ENCODE results near the gene NCKAP5. TPM values are rescaled to one million over a fixed set of nuclear protein-coding genes. Genes with fewer than 3 reads are reported as not detected.

Gene NCKAP5
- total and polyA plus RNA-seq, 2 of the 13 experiments (the other 11 are each of a cell fraction or from before 2014, with no cell fraction given), result 0.01 TPM; not detected in 1

DNA sequence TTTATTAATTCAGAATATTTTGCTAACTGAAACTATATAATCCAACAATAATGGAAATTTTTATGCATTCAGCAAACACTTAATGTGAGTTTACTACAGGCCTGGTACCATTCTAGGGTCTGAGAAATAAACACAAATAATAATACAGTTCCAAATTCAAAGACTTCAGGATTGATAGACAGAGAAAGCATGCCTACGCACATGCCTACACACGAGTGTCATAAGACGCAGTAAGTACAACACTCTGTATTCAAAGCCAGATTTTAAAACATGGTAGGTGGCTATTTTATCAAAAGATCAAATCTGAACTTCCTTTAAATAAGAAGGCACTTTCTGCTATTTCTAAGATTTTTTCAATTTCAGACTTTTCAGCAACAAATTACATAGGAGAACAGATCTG is 346.9 kb downstream of the NCKAP5 start:
- TF ChIP-seq PRPF4 (IDR thresholded peaks at IDR 0.05; ENCODE audit: low read depth, low read length, poor library complexity, severe bottlenecking) (no peak), SP4 (CRISPR knock-in tag; IDR thresholded peaks at IDR 0.05) (no peak)
- TF ChIP-seq, protein P1, sequence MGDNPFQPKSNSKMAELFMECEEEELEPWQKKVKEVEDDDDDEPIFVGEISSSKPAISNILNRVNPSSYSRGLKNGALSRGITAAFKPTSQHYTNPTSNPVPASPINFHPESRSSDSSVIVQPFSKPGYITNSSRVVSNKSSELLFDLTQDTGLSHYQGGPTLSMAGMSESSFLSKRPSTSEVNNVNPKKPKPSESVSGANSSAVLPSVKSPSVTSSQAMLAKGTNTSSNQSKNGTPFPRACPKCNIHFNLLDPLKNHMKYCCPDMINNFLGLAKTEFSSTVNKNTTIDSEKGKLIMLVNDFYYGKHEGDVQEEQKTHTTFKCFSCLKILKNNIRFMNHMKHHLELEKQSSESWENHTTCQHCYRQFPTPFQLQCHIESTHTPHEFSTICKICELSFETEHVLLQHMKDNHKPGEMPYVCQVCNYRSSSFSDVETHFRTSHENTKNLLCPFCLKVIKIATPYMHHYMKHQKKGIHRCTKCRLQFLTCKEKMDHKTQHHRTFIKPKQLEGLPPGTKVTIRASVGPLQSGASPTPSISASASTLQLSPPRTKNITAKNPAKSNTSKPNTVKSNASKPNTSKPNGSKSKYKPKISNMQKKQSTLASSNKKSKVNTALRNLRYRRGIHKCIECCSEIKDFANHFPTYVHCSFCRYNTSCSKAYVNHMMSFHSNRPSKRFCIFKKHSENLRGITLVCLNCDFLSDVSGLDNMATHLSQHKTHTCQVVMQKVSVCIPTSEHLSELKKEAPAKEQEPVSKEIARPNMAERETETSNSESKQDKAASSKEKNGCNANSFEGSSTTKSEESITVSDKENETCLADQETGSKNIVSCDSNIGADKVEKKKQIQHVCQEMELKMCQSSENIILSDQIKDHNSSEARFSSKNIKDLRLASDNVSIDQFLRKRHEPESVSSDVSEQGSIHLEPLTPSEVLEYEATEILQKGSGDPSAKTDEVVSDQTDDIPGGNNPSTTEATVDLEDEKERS (CRISPR knock-in tag; IDR thresholded peaks at IDR 0.05), result no peak
- CTCF ChIA-PET (ENCODE audit: low intra/inter-chr PET ratio, low total read pairs), result no interaction called here
- Histone ChIP-seq H2AFZ (ENCODE audit: low read length) (no peak overlapping the region), H3K27me3 (ENCODE audit: control insufficient read depth in 1 of 2, insufficient read depth in 2 of 2, low read length in 2 of 2) (no peaks in the 10 kb centered on the region), H3K79me2 (ENCODE audit: insufficient read depth, low read length) (no peaks in the 10 kb centered on the region), H3K36me3 (replicated peaks in 1 of 2; ENCODE audit: control insufficient read depth in 1 of 2, insufficient read depth in 2 of 2, low read length in 2 of 2) (no peaks in the 10 kb centered on the region), H3K9me3 (ENCODE audit: low read length) (peaks cover 3% of the 10 kb centered on the region; the same call in 1 of the 2 replicates), H3K4me2 (ENCODE audit: low read depth, low read length) (no peak overlapping the region), H4K20me1 (ENCODE audit: insufficient read depth, low read length) (no peaks in the 10 kb centered on the region), H3K4me3 (replicated peaks in 1 of 3; ENCODE audit: insufficient read depth in 1 of 3, low read depth in 2 of 3, low read length in 3 of 3) (no peak overlapping the region), H3K9ac (ENCODE audit: insufficient read depth, low read depth, low read length) (no peak overlapping the region), H3K27ac (ENCODE audit: extremely low read length, insufficient read depth, low read length) (no peak overlapping the region), H3K4me1 (ENCODE audit: insufficient read depth, low read length) (no peaks in the 10 kb centered on the region)
- DNase-seq (ENCODE audit: low spot score) (no peak), FAIRE-seq (no peak), ATAC-seq (no peak)
- in situ Hi-C loops (cut with HindIII; ENCODE audit: extremely low pct_ligation_motif_present, low pct_unique_long_range_greater_than_20kb), result no loop called here
- intact Hi-C loops (cut with micrococcal nuclease; ENCODE audit: unreplicated experiment), result no loop called here
- WGBS (ENCODE audit: low lambda C conversion rate), result 83% methylated on average over 3 of the region's 3 CpGs
- POLR2A ChIA-PET, result no interaction called here
- no TSS peak for BruUV-seq (replicated peaks)

DNA sequence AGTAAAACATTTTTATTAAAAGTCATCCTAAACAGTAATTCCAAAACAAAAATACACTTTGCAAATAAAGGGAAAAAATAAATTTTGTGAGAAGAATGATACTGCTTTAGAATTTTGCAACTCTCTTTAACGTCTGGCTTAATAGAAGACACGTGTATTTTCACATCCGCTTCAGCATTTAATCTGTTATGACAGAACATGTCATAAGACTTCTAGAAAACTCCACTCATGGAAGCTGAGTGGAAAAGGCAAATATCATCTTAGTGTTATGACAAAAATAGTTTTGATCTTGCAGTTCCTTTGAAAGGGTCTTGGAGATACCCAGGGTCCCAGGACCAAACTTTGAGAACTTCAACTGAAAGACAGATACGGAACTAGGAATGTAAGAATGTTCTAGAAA is 350.1 kb downstream of the NCKAP5 start:
- Histone ChIP-seq H3K9ac (ENCODE audit: insufficient read depth, low read depth, low read length) (no peak overlapping the region), H3K27ac (ENCODE audit: extremely low read length, insufficient read depth, low read length) (no peak overlapping the region), H3K79me2 (ENCODE audit: insufficient read depth, low read length) (no peaks in the 10 kb centered on the region), H3K36me3 (replicated peaks in 1 of 2; ENCODE audit: control insufficient read depth in 1 of 2, insufficient read depth in 2 of 2, low read length in 2 of 2) (no peaks in the 10 kb centered on the region), H3K27me3 (ENCODE audit: control insufficient read depth in 1 of 2, insufficient read depth in 2 of 2, low read length in 2 of 2) (no peaks in the 10 kb centered on the region), H3K4me3 (replicated peaks in 1 of 3; ENCODE audit: insufficient read depth in 1 of 3, low read depth in 2 of 3, low read length in 3 of 3) (no peak overlapping the region), H3K4me1 (ENCODE audit: insufficient read depth, low read length) (no peaks in the 10 kb centered on the region), H3K9me3 (ENCODE audit: low read length) (peaks cover 17% of the 10 kb centered on the region), H2AFZ (ENCODE audit: low read length) (no peak overlapping the region), H4K20me1 (ENCODE audit: insufficient read depth, low read length) (no peaks in the 10 kb centered on the region), H3K4me2 (ENCODE audit: low read depth, low read length) (no peak overlapping the region)
- in situ Hi-C loops (cut with HindIII; ENCODE audit: extremely low pct_ligation_motif_present, low pct_unique_long_range_greater_than_20kb), result no loop called here
- ATAC-seq (no peak), DNase-seq (ENCODE audit: low spot score) (no peak), FAIRE-seq (no peak)
- WGBS (ENCODE audit: low lambda C conversion rate), result 15% methylated on average over 4 of the region's 4 CpGs
- CTCF ChIA-PET (ENCODE audit: low intra/inter-chr PET ratio, low total read pairs), result no interaction called here
- POLR2A ChIA-PET, result no interaction called here
- BruUV-seq (replicated peaks), result no TSS peak
- intact Hi-C loops (cut with micrococcal nuclease; ENCODE audit: unreplicated experiment), result no loop called here
- no peak for TF ChIP-seq ZNF496 (CRISPR knock-in tag; IDR thresholded peaks at IDR 0.05; ENCODE audit: insufficient replicate concordance)
- TF ChIP-seq, protein P2, sequence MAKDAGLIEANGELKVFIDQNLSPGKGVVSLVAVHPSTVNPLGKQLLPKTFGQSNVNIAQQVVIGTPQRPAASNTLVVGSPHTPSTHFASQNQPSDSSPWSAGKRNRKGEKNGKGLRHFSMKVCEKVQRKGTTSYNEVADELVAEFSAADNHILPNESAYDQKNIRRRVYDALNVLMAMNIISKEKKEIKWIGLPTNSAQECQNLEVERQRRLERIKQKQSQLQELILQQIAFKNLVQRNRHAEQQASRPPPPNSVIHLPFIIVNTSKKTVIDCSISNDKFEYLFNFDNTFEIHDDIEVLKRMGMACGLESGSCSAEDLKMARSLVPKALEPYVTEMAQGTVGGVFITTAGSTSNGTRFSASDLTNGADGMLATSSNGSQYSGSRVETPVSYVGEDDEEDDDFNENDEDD (CRISPR knock-in tag; IDR thresholded peaks at IDR 0.05; ENCODE audit: borderline replicate concordance), result no peak
- TF ChIP-seq ZNF530 (CRISPR knock-in tag; IDR thresholded peaks at IDR 0.05; ENCODE audit: low read depth), result no peak
- no peak for TF ChIP-seq HNRNPK (IDR thresholded peaks at IDR 0.05; ENCODE audit: low read depth, low read length, poor library complexity, severe bottlenecking)
- no peak for TF ChIP-seq RARG (CRISPR knock-in tag; IDR thresholded peaks at IDR 0.05; ENCODE audit: low read depth)
- no peak for TF ChIP-seq SATB2 (CRISPR knock-in tag; IDR thresholded peaks at IDR 0.05)
- no peak for TF ChIP-seq ARNTL (CRISPR knock-in tag; IDR thresholded peaks at IDR 0.05)
- TF ChIP-seq, protein P3, sequence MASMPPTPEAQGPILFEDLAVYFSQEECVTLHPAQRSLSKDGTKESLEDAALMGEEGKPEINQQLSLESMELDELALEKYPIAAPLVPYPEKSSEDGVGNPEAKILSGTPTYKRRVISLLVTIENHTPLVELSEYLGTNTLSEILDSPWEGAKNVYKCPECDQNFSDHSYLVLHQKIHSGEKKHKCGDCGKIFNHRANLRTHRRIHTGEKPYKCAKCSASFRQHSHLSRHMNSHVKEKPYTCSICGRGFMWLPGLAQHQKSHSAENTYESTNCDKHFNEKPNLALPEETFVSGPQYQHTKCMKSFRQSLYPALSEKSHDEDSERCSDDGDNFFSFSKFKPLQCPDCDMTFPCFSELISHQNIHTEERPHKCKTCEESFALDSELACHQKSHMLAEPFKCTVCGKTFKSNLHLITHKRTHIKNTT (CRISPR knock-in tag; IDR thresholded peaks at IDR 0.05), result no peak
- no peak for TF ChIP-seq ZNF225 (CRISPR knock-in tag; IDR thresholded peaks at IDR 0.05)
- TF ChIP-seq HNRNPLL (IDR thresholded peaks at IDR 0.05; ENCODE audit: low read depth, low read length, poor library complexity, severe bottlenecking), result no peak
- no peak for TF ChIP-seq ZNF124 (CRISPR knock-in tag; IDR thresholded peaks at IDR 0.05)

All from HepG2 (cell line).